H9 (cell line): Measurements from ENCODE around the gene RFX1. TPM values are rescaled to one million over a fixed set of nuclear protein-coding genes. Genes with fewer than 3 reads are reported as not detected.

Source experiments
- DNase-seq: peaks from one replicate; pipeline ENCODE4 v3.0.0-alpha.2; 2017
- H2AFZ ChIP-seq: one replicate; pipeline ENCODE4 v1.6.1; 2013; ENCODE audit warnings: mild to moderate bottlenecking, low read length, control low read depth, moderate library complexity
- H2AK5ac ChIP-seq: 2 replicates; pipeline ENCODE4 v1.6.1; 2013; ENCODE audit warnings: low read length, control low read depth, mixed read lengths; ENCODE audit not compliant: insufficient read length
- H2BK120ac ChIP-seq: one replicate; pipeline ENCODE4 v1.6.1; 2013; ENCODE audit warnings: low read depth, mild to moderate bottlenecking, low read length, control low read depth, inconsistent platforms; ENCODE audit not compliant: poor library complexity, severe bottlenecking
- H2BK12ac ChIP-seq: 2 replicates; pipeline ENCODE4 v1.6.1; 2013; ENCODE audit warnings: low read length, control low read depth, mixed read lengths, low read depth; ENCODE audit not compliant: insufficient read length
- H2BK15ac ChIP-seq: 2 replicates; pipeline ENCODE4 v1.6.1; 2013; ENCODE audit warnings: low read depth, low read length, control low read depth
- H2BK20ac ChIP-seq: one replicate; pipeline ENCODE4 v1.6.1; 2013; ENCODE audit warnings: low read depth, mild to moderate bottlenecking, low read length, control low read depth, inconsistent platforms; ENCODE audit not compliant: poor library complexity, severe bottlenecking
- H2BK5ac ChIP-seq: 2 replicates; pipeline ENCODE4 v1.6.1; 2013; ENCODE audit warnings: low read length, control low read depth, mixed read lengths; ENCODE audit not compliant: insufficient read length
- H3K14ac ChIP-seq: 2 replicates; pipeline ENCODE4 v1.6.1; 2013; ENCODE audit warnings: low read length, control low read depth; ENCODE audit not compliant: insufficient read depth
- H3K18ac ChIP-seq: 2 replicates; pipeline ENCODE4 v1.6.1; 2013; ENCODE audit warnings: low read depth, mild to moderate bottlenecking, mixed read lengths, low read length, control low read depth; ENCODE audit not compliant: insufficient read length
- H3K23ac ChIP-seq: 2 replicates; pipeline ENCODE4 v1.6.1; 2013; ENCODE audit warnings: low read length, control low read depth, mixed read lengths, low read depth; ENCODE audit not compliant: insufficient read length
- H3K23me2 ChIP-seq: 2 replicates; pipeline ENCODE4 v1.6.1; 2013; ENCODE audit warnings: low read depth, mild to moderate bottlenecking, mixed read lengths, low read length, control low read depth; ENCODE audit not compliant: insufficient read length, poor library complexity, severe bottlenecking
- H3K27ac ChIP-seq: 2 replicates; pipeline ENCODE4 v1.5.1; 2013; ENCODE audit warnings: low read length, control low read depth, mixed read lengths, low read depth; ENCODE audit not compliant: insufficient read length
- H3K27me3 ChIP-seq: 2 replicates; pipeline ENCODE4 v1.6.1; 2013; ENCODE audit warnings: low read length, control low read depth, inconsistent platforms; ENCODE audit not compliant: insufficient read depth
- H3K4ac ChIP-seq: 2 replicates; pipeline ENCODE4 v1.6.1; 2013; ENCODE audit warnings: low read depth, mild to moderate bottlenecking, control low read depth, inconsistent platforms, low read length, moderate library complexity
- H3K4me1 ChIP-seq: 2 replicates; pipeline ENCODE4 v1.6.1; 2013; ENCODE audit warnings: low read length, control low read depth, inconsistent platforms; ENCODE audit not compliant: insufficient read depth
- H3K4me2 ChIP-seq: 2 replicates; pipeline ENCODE4 v1.6.1; 2013; ENCODE audit warnings: low read length, control low read depth, mixed read lengths; ENCODE audit not compliant: insufficient read length, insufficient read depth
- H3K56ac ChIP-seq: 2 replicates; pipeline ENCODE4 v1.6.1; 2013; ENCODE audit warnings: low read depth, mild to moderate bottlenecking, mixed read lengths, low read length, control low read depth; ENCODE audit not compliant: insufficient read length
- H3K79me1 ChIP-seq: 2 replicates; pipeline ENCODE4 v1.6.1; 2013; ENCODE audit warnings: low read depth, mild to moderate bottlenecking, moderate library complexity, low read length, control low read depth, inconsistent platforms; ENCODE audit not compliant: insufficient read depth, poor library complexity, severe bottlenecking
- H3K79me2 ChIP-seq: 2 replicates; pipeline ENCODE4 v1.6.1; 2013; ENCODE audit warnings: low read length, control low read depth, inconsistent platforms; ENCODE audit not compliant: insufficient read depth
- H3K9ac ChIP-seq: 2 replicates; pipeline ENCODE4 v1.6.1; 2013; ENCODE audit warnings: low read length, control low read depth, mixed read lengths; ENCODE audit not compliant: insufficient read length; ENCODE audit errors: extremely low read depth
- H3K9me3 ChIP-seq: one replicate; pipeline ENCODE4 v1.6.1; 2013; ENCODE audit warnings: low read depth, low read length, inconsistent platforms; ENCODE audit not compliant: control insufficient read depth
- H3T11ph ChIP-seq: one replicate; pipeline ENCODE4 v1.6.1; 2013; ENCODE audit warnings: mild to moderate bottlenecking, low read length, control low read depth, inconsistent platforms
- H4K20me1 ChIP-seq: one replicate; pipeline ENCODE4 v1.6.1; 2013; ENCODE audit not compliant: control insufficient read depth, insufficient read length, insufficient read depth
- H4K5ac ChIP-seq: 2 replicates; pipeline ENCODE4 v1.6.1; 2013; ENCODE audit warnings: low read depth, mild to moderate bottlenecking, mixed read lengths, low read length, control low read depth; ENCODE audit not compliant: insufficient read length
- H4K8ac ChIP-seq: replicated peaks from 2 replicates; pipeline ENCODE4 v1.6.1; 2013; ENCODE audit warnings: low read length, control low read depth, mixed read lengths, low read depth; ENCODE audit not compliant: insufficient read length
- H4K91ac ChIP-seq: 2 replicates; pipeline ENCODE4 v1.6.1; 2013; ENCODE audit warnings: low read depth, mild to moderate bottlenecking, moderate library complexity, mixed read lengths, low read length, control low read depth; ENCODE audit not compliant: insufficient read length
- H3K27ac Mint-ChIP-seq, 3 experiments: 2 replicates in 2 of 3; 3 replicates in 1 of 3; pipeline ENCODE4 v1.8.0; 2020 to 2021; ENCODE audit warnings: mixed read lengths in 3 of 3, mild to moderate bottlenecking in 1 of 3, moderate library complexity in 1 of 3
- H3K27me3 Mint-ChIP-seq: 2 replicates; pipeline ENCODE4 v1.8.0; 2021; ENCODE audit warnings: low read depth, mild to moderate bottlenecking, moderate library complexity, mixed read lengths
- H3K36me3 Mint-ChIP-seq, 3 experiments: 2 replicates in 2 of 3; 3 replicates in 1 of 3; pipeline ENCODE4 v1.8.0; 2020 to 2021; ENCODE audit warnings: low read depth in 3 of 3, mixed read lengths in 3 of 3; ENCODE audit not compliant: insufficient read depth in 1 of 3
- H3K4me1 Mint-ChIP-seq, 2 experiments: 2 replicates each; pipeline ENCODE4 v1.8.0; 2020; ENCODE audit warnings: mixed read lengths in 2 of 2
- H3K4me3 Mint-ChIP-seq, 2 experiments: 2 replicates in 1 of 2; 3 replicates in 1 of 2; pipeline ENCODE4 v1.8.0; 2020 to 2021; ENCODE audit warnings: mild to moderate bottlenecking in 2 of 2, mixed read lengths in 2 of 2, moderate library complexity in 1 of 2
- H3K9me3 Mint-ChIP-seq, 2 experiments: 2 replicates in 1 of 2; 3 replicates in 1 of 2; pipeline ENCODE4 v1.8.0; 2020; ENCODE audit warnings: mild to moderate bottlenecking in 2 of 2, mixed read lengths in 2 of 2, moderate library complexity in 1 of 2
- CTCF ChIP-seq: fragments of 200-600 bp; sonication (generic); conservative IDR thresholded peaks from 3 replicates; pipeline ENCODE4 v1.8.0; 2021; ENCODE audit warnings: antibody characterized with exemption, mild to moderate bottlenecking
- WGBS: extraction: QIAGEN DNeasy Blood & Tissue Kit; methylation state at CpG from one replicate; pipeline ENCODE4 v1.1.7; 2013; ENCODE audit warnings: missing lambda C conversion rate, low lambda C conversion rate, mixed read lengths; ENCODE audit not compliant: insufficient read length; ENCODE audit errors: extremely low coverage; 5-methylcytosine and 5-hydroxymethylcytosine counted together
- total RNA-seq: library from RNA; stranded (reverse); gene quantifications from 2 replicates; pipeline ENCODE4 v1.2.1, GENCODE V29; 2021

Gene RFX1
- total RNA-seq, 1 experiment from 2014 or later, result 21.4 TPM

- H2BK120ac ChIP-seq, result no peak overlapping the region
- H3K9me3 ChIP-seq, result no peaks in the 10 kb centered on the region
- peaks cover 15 to 23% of the 10 kb centered on the region in 2 experiments for H3K4me1 Mint-ChIP-seq
- H2BK15ac ChIP-seq, result no peak overlapping the region
- no peak overlapping the region for H3T11ph ChIP-seq
- no peaks in the 10 kb centered on the region for H3K27me3 ChIP-seq
- no peak overlapping the region for H2AFZ ChIP-seq
- no peaks in the 10 kb centered on the region for H3K9me3 Mint-ChIP-seq
- H2AK5ac ChIP-seq, result no peak overlapping the region
- TF ChIP-seq CTCF, result no peak
- no peaks in the 10 kb centered on the region for H3K79me1 ChIP-seq
- no peak overlapping the region for H2BK5ac ChIP-seq
- no peak overlapping the region for H3K4ac ChIP-seq
- H3K9ac ChIP-seq, result no peak overlapping the region
- H3K27ac ChIP-seq, result no peak overlapping the region
- peak; percentile 99 for DNase-seq
- peak overlapping the region; percentile 88 for H3K14ac ChIP-seq
- no peak overlapping the region for H4K5ac ChIP-seq
- no peaks in the 10 kb centered on the region for H3K79me2 ChIP-seq
- peak overlapping the region; percentile 54 to 72 for H3K4me3 Mint-ChIP-seq
- H3K27ac Mint-ChIP-seq, result peak overlapping the region in 2 of 3 experiments; percentile 32 to 91; a peak in 3 of 7 replicates
- H3K36me3 Mint-ChIP-seq, result peaks cover 0 to 21% (median 6%) of the 10 kb centered on the region in 3 experiments; a peak in 5 of 7 replicates
- H3K27me3 Mint-ChIP-seq, result no peaks in the 10 kb centered on the region
- H3K23me2 ChIP-seq, result no peaks in the 10 kb centered on the region
- no CpG with 5 or more reads among the region's 74 CpGs for WGBS
- no peaks in the 10 kb centered on the region for H4K20me1 ChIP-seq
- no peak overlapping the region for H4K91ac ChIP-seq
- no peak overlapping the region for H2BK12ac ChIP-seq
- peak overlapping the region; percentile 80 for H3K18ac ChIP-seq
- no peaks in the 10 kb centered on the region for H3K4me1 ChIP-seq
- H2BK20ac ChIP-seq, result no peak overlapping the region
- no peak overlapping the region for H4K8ac ChIP-seq
- H3K4me2 ChIP-seq, result peak overlapping the region; percentile 20
- H3K23ac ChIP-seq, result no peak overlapping the region
- no peak overlapping the region for H3K56ac ChIP-seq
Observed at GRCh38 chr19:13978351-13979243, 27.5 kb downstream of the RFX1 start.
